Dendritic cell treated with granulocyte-macrophage colony-stimulating factor and Interleukin-4, amounts not matched to agents 40 ng/mL and 50 ng/mL, for 4 days (primary cell): ENCODE measurements around the gene RIMBP2.
"Not testable (repeated sequence)": the region's sequence is repeated elsewhere in the genome, so short reads cannot be mapped to it uniquely, and the experiment has no call there.

Source experiments
- H3K27ac Mint-ChIP-seq: one replicate; pipeline ENCODE4 v1.8.0; 2022; ENCODE audit warnings: mild to moderate bottlenecking, mixed read lengths
- H3K27me3 Mint-ChIP-seq: one replicate; pipeline ENCODE4 v1.8.0; 2022; ENCODE audit warnings: mild to moderate bottlenecking, mixed read lengths
- H3K36me3 Mint-ChIP-seq: one replicate; pipeline ENCODE4 v1.8.0; 2022; ENCODE audit warnings: low read depth, mixed read lengths
- H3K4me1 Mint-ChIP-seq: one replicate; pipeline ENCODE4 v1.8.0; 2022; ENCODE audit warnings: low read depth, mixed read lengths
- H3K4me3 Mint-ChIP-seq: one replicate; pipeline ENCODE4 v1.8.0; 2022; ENCODE audit warnings: mild to moderate bottlenecking, moderate library complexity, mixed read lengths
- H3K9me3 Mint-ChIP-seq: one replicate; pipeline ENCODE4 v1.8.0; 2022; ENCODE audit warnings: mixed read lengths
- intact Hi-C: fragments of 100-400 bp; cut with micrococcal nuclease; formaldehyde crosslinking; loops from one replicate; pipeline ENCODE4 v1.15.0; 2022

RIMBP2 gene

GRCh38 chr12:130715998-130716968, at the start of gene RIMBP2:
Gene RIMBP2, minus strand, starts transcription at chr12:130716299. Its CDS starts 237,286 bp downstream, at chr12:130479013.
- Mint-ChIP-seq H3K27ac (no peak within 1 kb of the TSS), H3K27me3 (peaks cover 62% of the 10 kb centered on the region), H3K4me3 (no peak within 1 kb of the TSS), H3K36me3 (no peaks in the 10 kb centered on the region), H3K9me3 (no peaks in the 10 kb centered on the region), H3K4me1 (no peaks in the 10 kb centered on the region)
- intact Hi-C loops: no loop called here

DNA sequence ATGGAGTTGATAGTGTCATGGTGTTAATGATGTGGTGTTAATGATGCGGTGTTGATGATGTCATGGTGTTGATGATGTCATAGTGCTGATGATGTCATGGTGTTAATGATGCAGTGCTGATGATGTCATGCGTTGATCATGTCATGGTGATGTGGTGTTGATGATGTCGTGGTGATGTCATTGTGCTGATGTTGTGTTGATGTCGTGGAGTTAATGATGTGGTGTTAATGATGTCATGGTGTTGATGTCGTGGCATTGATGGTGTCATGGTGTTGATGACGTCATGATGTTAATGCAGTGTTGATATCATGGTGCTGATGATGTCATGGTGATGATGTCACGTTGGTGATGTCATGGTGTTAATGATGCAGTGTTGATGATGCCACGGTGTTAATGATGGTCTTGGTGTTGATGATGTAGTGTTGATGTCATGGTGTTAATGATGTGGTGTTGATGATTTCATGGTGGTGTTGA, 49.1 kb upstream of the RIMBP2 start:
- Mint-ChIP-seq H3K27me3 (peaks cover 29% of the 10 kb centered on the region), H3K36me3 (no peaks in the 10 kb centered on the region), H3K9me3 (no peaks in the 10 kb centered on the region), H3K4me1 (no peaks in the 10 kb centered on the region), H3K4me3 (no peak overlapping the region), H3K27ac (no peak overlapping the region)
- intact Hi-C loops: no loop called here

- H3K27ac Mint-ChIP-seq: no peak overlapping the region
- intact Hi-C loops: no loop called here
- H3K36me3 Mint-ChIP-seq: no peaks in the 10 kb centered on the region
- H3K4me1 Mint-ChIP-seq: no peaks in the 10 kb centered on the region
- peaks cover 34% of the 10 kb centered on the region for H3K27me3 Mint-ChIP-seq
- no peak overlapping the region for H3K4me3 Mint-ChIP-seq
- no peaks in the 10 kb centered on the region for H3K9me3 Mint-ChIP-seq
These were observed 48.5 kb upstream of the RIMBP2 start for GRCh38 chr12:130764475-130765185.

DNA sequence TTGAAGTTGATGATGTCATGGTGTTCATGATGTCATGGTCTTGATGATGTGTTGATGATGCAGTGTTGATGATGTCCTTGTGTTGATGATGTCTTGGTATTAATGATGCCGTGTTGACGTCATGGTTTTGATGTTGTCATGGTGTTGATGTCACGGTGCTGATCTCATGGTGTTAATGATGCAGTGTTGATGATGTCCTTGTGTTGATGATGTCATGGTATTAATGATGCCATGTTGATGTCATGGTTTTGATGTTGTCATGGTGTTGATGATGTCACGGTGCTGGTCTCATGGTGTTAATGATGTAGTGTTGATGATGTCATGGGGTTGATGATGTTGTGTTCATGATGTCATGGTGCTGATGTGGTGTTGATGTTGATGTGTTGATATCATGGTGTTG, 48.0 kb upstream of the RIMBP2 start:
- Mint-ChIP-seq H3K36me3 (no peaks in the 10 kb centered on the region), H3K27ac (no peak overlapping the region)
- intact Hi-C loops: no loop called here

DNA sequence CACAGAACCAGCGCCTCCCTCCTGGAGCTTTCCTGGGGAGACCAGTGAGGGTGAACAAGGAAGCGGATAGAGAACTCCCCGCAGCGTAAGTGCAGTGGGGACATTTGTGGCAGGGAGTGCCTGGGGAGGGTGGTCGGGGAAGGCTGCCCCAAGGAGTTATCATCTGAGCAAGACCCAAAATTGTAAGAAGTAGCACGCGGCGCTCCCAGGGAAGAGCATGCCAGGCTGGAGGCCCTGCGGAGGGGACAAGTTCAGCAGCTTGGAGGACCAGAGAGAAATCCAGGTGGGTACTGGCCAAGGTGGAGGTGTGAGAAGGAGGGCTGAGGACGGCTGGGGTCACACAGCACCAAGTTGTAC, 46.2 kb upstream of the RIMBP2 start:
- Mint-ChIP-seq H3K27me3 (peaks cover 29% of the 10 kb centered on the region), H3K36me3 (no peaks in the 10 kb centered on the region), H3K4me3 (no peak overlapping the region), H3K9me3 (no peaks in the 10 kb centered on the region), H3K27ac (no peak overlapping the region), H3K4me1 (no peaks in the 10 kb centered on the region)
- intact Hi-C loops: no loop called here

More for the DNA sequence above, 48.0 kb upstream of the RIMBP2 start:
- Mint-ChIP-seq H3K27me3 (peaks cover 34% of the 10 kb centered on the region), H3K4me1 (no peaks in the 10 kb centered on the region), H3K9me3 (no peaks in the 10 kb centered on the region), H3K4me3 (no peak overlapping the region)

DNA sequence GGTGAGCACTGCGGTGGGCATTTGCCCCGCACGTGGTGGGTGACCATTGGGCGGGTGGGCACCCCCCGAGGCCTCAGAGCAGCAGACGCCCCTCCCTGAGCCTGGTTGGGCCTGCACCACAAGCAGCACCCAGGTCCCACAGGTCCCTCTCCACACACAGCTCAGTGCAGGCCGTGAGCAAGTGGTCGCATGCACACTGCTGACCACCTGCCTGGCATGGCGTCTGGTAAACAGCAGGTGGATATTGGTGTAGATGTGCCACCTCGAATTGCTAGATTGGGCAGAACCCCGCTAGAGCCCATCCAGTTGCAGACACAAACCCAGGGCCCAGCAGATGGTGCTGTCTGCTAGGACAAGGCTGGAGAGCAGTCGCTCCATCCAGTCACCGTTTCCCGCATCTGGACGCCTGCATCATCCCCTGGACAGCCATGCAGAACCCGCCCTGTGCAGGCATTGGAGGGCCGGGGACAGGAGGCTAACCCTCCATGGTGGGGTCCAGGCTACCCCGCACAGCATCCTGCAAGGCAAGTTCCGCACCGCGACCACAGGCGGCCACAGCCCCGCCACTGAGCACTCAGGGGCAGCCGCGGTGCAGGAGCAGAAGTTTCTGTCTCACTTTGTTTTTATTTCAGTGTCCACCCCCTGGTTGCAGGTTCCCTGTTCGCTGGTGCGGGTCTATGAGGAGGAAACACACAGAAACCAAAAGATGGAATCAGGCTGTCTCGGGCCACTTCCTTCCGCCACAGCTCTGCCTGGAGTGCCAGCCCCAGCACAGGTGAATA, 45.6 kb upstream of the RIMBP2 start:
- H3K36me3 Mint-ChIP-seq: no peaks in the 10 kb centered on the region
- H3K9me3 Mint-ChIP-seq: no peaks in the 10 kb centered on the region
- no peaks in the 10 kb centered on the region for H3K4me1 Mint-ChIP-seq
- H3K27ac Mint-ChIP-seq: no peak overlapping the region
- intact Hi-C loops: no loop called here
- peaks cover 27% of the 10 kb centered on the region for H3K27me3 Mint-ChIP-seq
- H3K4me3 Mint-ChIP-seq: no peak overlapping the region

GRCh38 chr12:130754234-130754901, 38.3 kb upstream of the RIMBP2 start:
- no peaks in the 10 kb centered on the region for H3K4me1 Mint-ChIP-seq
- peak overlapping the region; percentile 19 for H3K27ac Mint-ChIP-seq
- H3K27me3 Mint-ChIP-seq: peaks cover 1% of the 10 kb centered on the region
- H3K9me3 Mint-ChIP-seq: peaks cover 12% of the 10 kb centered on the region
- H3K36me3 Mint-ChIP-seq: peaks cover 6% of the 10 kb centered on the region
- no peak overlapping the region for H3K4me3 Mint-ChIP-seq
- intact Hi-C loops: no loop called here

- no peak overlapping the region for H3K27ac Mint-ChIP-seq
- intact Hi-C loops: no loop called here
- peaks cover 6% of the 10 kb centered on the region for H3K36me3 Mint-ChIP-seq
- peaks cover 4% of the 10 kb centered on the region for H3K4me1 Mint-ChIP-seq
- peaks cover 12% of the 10 kb centered on the region for H3K9me3 Mint-ChIP-seq
- no peak overlapping the region for H3K4me3 Mint-ChIP-seq
- peaks cover 5% of the 10 kb centered on the region for H3K27me3 Mint-ChIP-seq
These were observed 36.7 kb upstream of the RIMBP2 start for GRCh38 chr12:130752692-130753230.

DNA sequence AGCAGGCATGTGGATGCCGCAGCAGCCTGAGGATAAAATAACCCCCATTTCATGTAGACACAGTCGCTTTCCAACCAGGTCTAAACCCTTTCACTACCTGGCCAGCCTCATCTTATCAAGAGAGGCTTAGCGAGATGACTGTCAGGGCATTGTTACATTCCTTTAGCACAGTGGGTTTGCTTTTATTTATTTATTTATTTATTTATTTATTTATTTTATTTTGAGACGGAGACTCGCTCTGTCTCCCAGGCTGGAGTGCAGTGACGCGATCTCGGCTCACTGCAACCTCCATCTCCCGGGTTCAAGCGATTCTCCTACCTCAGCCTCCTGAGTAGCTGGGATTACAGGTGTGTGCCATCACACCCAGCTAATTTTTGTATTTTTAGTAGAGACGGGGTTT, 35.9 kb upstream of the RIMBP2 start:
- H3K4me3 Mint-ChIP-seq, intact Hi-C loops, H3K4me1 Mint-ChIP-seq, H3K27me3 Mint-ChIP-seq, H3K27ac Mint-ChIP-seq, H3K36me3 Mint-ChIP-seq: not testable (repeated sequence)
- peaks cover 12% of the 10 kb centered on the region for H3K9me3 Mint-ChIP-seq

DNA sequence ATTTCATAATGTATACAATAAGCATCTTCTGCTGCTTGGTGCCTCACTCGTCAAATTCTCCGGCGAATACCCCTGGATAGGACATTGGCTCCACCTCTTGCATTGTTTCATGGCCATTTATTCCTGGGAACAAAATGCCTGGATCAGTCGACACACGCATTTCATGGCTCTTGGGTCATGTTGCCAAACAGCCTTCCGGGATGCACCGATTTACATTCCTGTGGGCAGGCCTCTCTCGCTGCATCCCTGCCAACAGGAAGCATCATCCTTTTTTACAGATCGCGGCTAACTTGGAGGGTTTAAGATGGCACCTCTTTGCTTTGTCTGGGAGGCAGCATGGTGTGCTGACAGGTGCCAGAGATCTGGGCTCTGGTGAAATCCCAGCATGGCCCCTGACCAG, 32.7 kb upstream of the RIMBP2 start:
- Mint-ChIP-seq H3K4me3 (no peak overlapping the region), H3K27me3 (peaks cover 6% of the 10 kb centered on the region), H3K9me3 (no peaks in the 10 kb centered on the region), H3K4me1 (peaks cover 4% of the 10 kb centered on the region), H3K27ac (no peak overlapping the region), H3K36me3 (no peaks in the 10 kb centered on the region)
- intact Hi-C loops: loop anchor here (10.0 kb wide), 1 partner anchor 704 kb away; no protein-coding TSS in a partner anchor

- intact Hi-C loops: loop anchor here (10.0 kb wide), 1 partner anchor 703 kb away; no protein-coding TSS in a partner anchor
These were observed 32.0 kb upstream of the RIMBP2 start for GRCh38 chr12:130747867-130748740.

DNA sequence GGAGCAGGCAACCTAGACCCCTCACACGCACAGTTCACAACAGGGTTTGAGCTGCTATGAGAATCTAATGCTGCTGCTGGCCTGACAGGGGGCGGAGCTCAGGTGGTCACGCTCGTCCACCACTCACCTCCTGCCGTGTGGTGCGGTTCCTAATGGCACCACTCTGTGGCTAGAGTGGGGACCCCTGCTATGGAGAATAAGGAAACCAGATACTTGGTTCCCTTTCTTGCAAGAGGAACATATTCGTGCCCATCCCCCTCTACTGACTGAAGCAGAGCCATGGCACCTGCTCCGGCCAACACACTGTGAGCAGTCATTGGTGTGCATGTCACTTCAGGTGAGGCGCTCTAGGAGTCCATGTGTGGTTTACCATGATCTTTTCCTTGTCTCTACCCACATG, 30.4 kb upstream of the RIMBP2 start:
- Mint-ChIP-seq H3K27ac (no peak overlapping the region), H3K36me3 (no peaks in the 10 kb centered on the region), H3K27me3 (peaks cover 6% of the 10 kb centered on the region), H3K4me1 (peaks cover 4% of the 10 kb centered on the region), H3K4me3 (no peak overlapping the region), H3K9me3 (no peaks in the 10 kb centered on the region)
- intact Hi-C loops: loop anchor here (10.0 kb wide), 1 partner anchor 702 kb away; no protein-coding TSS in a partner anchor

More at GRCh38 chr12:130747867-130748740, 32.0 kb upstream of the RIMBP2 start:
- peaks cover 4% of the 10 kb centered on the region for H3K4me1 Mint-ChIP-seq
- no peaks in the 10 kb centered on the region for H3K9me3 Mint-ChIP-seq
- no peak overlapping the region for H3K4me3 Mint-ChIP-seq
- H3K36me3 Mint-ChIP-seq: no peaks in the 10 kb centered on the region
- H3K27me3 Mint-ChIP-seq: peaks cover 6% of the 10 kb centered on the region
- no peak overlapping the region for H3K27ac Mint-ChIP-seq
